K562 (cell line): Measurements from ENCODE around the gene UVRAG. TPM values are rescaled to one million over a fixed set of nuclear protein-coding genes. Genes with fewer than 3 reads are reported as not detected.

Source experiments
- ATAC-seq: fragments of 200-7000 bp; cut with Tn5 transposase; 3 replicates; pipeline ENCODE4 v1.9.1; 2020; ENCODE audit warnings: moderate library complexity
- BruUV-seq: library from RNA; stranded (reverse); fragments of 400-500 nt; replicated peaks from 2 replicates; lab custom pipeline; 2021; lab: Mats Ljungman, UMichigan
- CTCF ChIA-PET: fragments of 300-600 bp; formaldehyde crosslinking; extraction: SDS; loops from one replicate; lab custom pipeline; 2021; ENCODE audit warnings: low intra/inter-chr PET ratio; lab: Yijun Ruan, JAX
- POLR2A ChIA-PET: fragments of 300-600, 350-650 bp; sonication (Branson Sonifier 250); formaldehyde crosslinking; extraction: SDS; loops from one replicate; lab custom pipeline; 2021; ENCODE audit warnings: antibody characterized with exemption, inconsistent platforms; lab: Yijun Ruan, JAX
- DNase-seq, 4 experiments: peaks; one replicate each; pipeline versions ENCODE4 v3.0.0 to v3.0.0-alpha.2; 2011 to 2018; ENCODE audit warnings: low spot score in 3 of 4, mixed read lengths in 3 of 4; ENCODE audit errors: extremely low read depth in 1 of 4
- FAIRE-seq: peaks from 2 replicates; lab custom pipeline; 2011; peaks lifted over from hg19 to GRCh38; lab: Jason Lieb, UNC
- H2AFZ ChIP-seq: 2 replicates; pipeline ENCODE4 v1.6.0; 2011; ENCODE audit warnings: low read depth, low read length, control low read depth, inconsistent platforms
- H3K27ac ChIP-seq: fragments of 200-600 bp; 3 replicates; pipeline ENCODE4 v1.8.0; 2011; ENCODE audit warnings: low read depth, mild to moderate bottlenecking, control low read depth, inconsistent platforms, low read length, moderate library complexity, mixed read lengths; ENCODE audit errors: extremely low read depth
- H3K27me3 ChIP-seq, 2 experiments: fragments of 300-600 bp in 1 of 2; 2 replicates in 1 of 2; 3 replicates in 1 of 2; pipeline versions ENCODE4 v1.6.0 to v1.8.0; 2011; ENCODE audit warnings: inconsistent platforms in 2 of 2, low read length in 2 of 2, mild to moderate bottlenecking in 1 of 2, mixed read lengths in 1 of 2, moderate library complexity in 1 of 2; ENCODE audit not compliant: control insufficient read depth in 2 of 2, insufficient read depth in 2 of 2
- H3K36me3 ChIP-seq: fragments of 300-600 bp; 3 replicates; pipeline ENCODE4 v1.8.0; 2011; ENCODE audit warnings: mild to moderate bottlenecking, low read length, inconsistent platforms; ENCODE audit not compliant: control insufficient read depth, insufficient read depth
- H3K4me1 ChIP-seq, 2 experiments: fragments of 200-600 bp in 1 of 2; replicated peaks in 1 of 2; 2 replicates in 1 of 2; 3 replicates in 1 of 2; pipeline versions ENCODE4 v1.5.1 to v1.8.0; 2011; ENCODE audit warnings: inconsistent platforms in 2 of 2, low read length in 2 of 2, mild to moderate bottlenecking in 1 of 2, mixed read lengths in 1 of 2, moderate library complexity in 1 of 2; ENCODE audit not compliant: control insufficient read depth in 2 of 2, insufficient read depth in 2 of 2
- H3K4me2 ChIP-seq: 2 replicates; pipeline ENCODE4 v1.6.1; 2011; ENCODE audit warnings: low read length, control low read depth, inconsistent platforms, mixed read lengths; ENCODE audit not compliant: insufficient read depth
- H3K4me3 ChIP-seq: fragments of 200-600 bp; sonication (generic), shearing (Covaris generic); 2 replicates; pipeline ENCODE4 v1.5.1; 2016; ENCODE audit warnings: control low read depth, inconsistent platforms
- H3K79me2 ChIP-seq: fragments of 200-600 bp; 3 replicates; pipeline ENCODE4 v1.8.0; 2011; ENCODE audit warnings: low read length, inconsistent platforms; ENCODE audit not compliant: control insufficient read depth, insufficient read depth
- H3K9ac ChIP-seq, 2 experiments: 2 replicates each; pipeline versions ENCODE4 v1.6.0 to v1.6.1; 2011; ENCODE audit warnings: low read depth in 2 of 2, low read length in 2 of 2, control low read depth in 1 of 2, inconsistent platforms in 1 of 2, mild to moderate bottlenecking in 1 of 2, mixed read lengths in 1 of 2; ENCODE audit not compliant: insufficient read depth in 1 of 2
- H3K9me1 ChIP-seq: one replicate; pipeline ENCODE4 v1.6.0; 2011; ENCODE audit warnings: inconsistent platforms, mild to moderate bottlenecking, low read length, moderate library complexity; ENCODE audit not compliant: control insufficient read depth, insufficient read depth
- H3K9me3 ChIP-seq: replicated peaks from 2 replicates; pipeline ENCODE4 v1.5.1; 2011; ENCODE audit warnings: low read depth, low read length, inconsistent platforms; ENCODE audit not compliant: control insufficient read depth, insufficient read depth
- H4K20me1 ChIP-seq: replicated peaks from 2 replicates; pipeline ENCODE4 v1.6.1; 2011; ENCODE audit warnings: low read length, inconsistent platforms, mixed read lengths; ENCODE audit not compliant: control insufficient read depth, insufficient read depth
- BACH1 ChIP-seq: fragments of 200-800 bp; sonication (Bioruptor generic); IDR thresholded peaks from 2 replicates; pipeline ENCODE4 v1.6.1; 2016; ENCODE audit warnings: missing genetic modification characterization, missing compliant biosample characterization
- BRF1 ChIP-seq: IDR thresholded peaks from 3 replicates; pipeline ENCODE4 v1.6.1; 2011; ENCODE audit warnings: borderline replicate concordance, mild to moderate bottlenecking; ENCODE audit not compliant: insufficient read length; ENCODE audit errors: extremely low read depth
- CBFA2T2 ChIP-seq: fragments of 450-650 bp; conservative IDR thresholded peaks from 2 replicates; pipeline ENCODE4 v1.6.1; 2017; ENCODE audit warnings: mild to moderate bottlenecking
- KDM4B ChIP-seq, 2 experiments: fragments of 450-650 bp in 1 of 2; sonication (generic) in 1 of 2; IDR thresholded peaks; 2 replicates each; pipeline ENCODE4 v1.6.1; 2016 to 2017; ENCODE audit warnings: borderline replicate concordance in 2 of 2, antibody characterized with exemption in 1 of 2, low read depth in 1 of 2, mild to moderate bottlenecking in 1 of 2
- NFIC ChIP-seq: fragments of 450-650 bp; IDR thresholded peaks from 2 replicates; pipeline ENCODE4 v1.6.1; 2017; ENCODE audit warnings: mild to moderate bottlenecking, inconsistent platforms
- SMARCB1 ChIP-seq: IDR thresholded peaks from 2 replicates; pipeline ENCODE4 v1.6.1; 2011; ENCODE audit warnings: improper control_type of control experiment, low read depth; ENCODE audit not compliant: insufficient read length
- SRF ChIP-seq, 2 experiments: fragments of 250-450, 450-650 bp in 1 of 2; sonication (Bioruptor Pico) in 1 of 2; sonication (generic) in 1 of 2; formaldehyde crosslinking; IDR thresholded peaks; 2 replicates each; pipeline versions ENCODE4 v1.5.0 to v1.5.1; 2020 to 2022; ENCODE audit warnings: mild to moderate bottlenecking in 1 of 2, missing genetic modification reagents in 1 of 2
- ZC3H8 ChIP-seq: fragments of 450-650 bp; IDR thresholded peaks from 2 replicates; pipeline ENCODE4 v1.6.1; 2017
- ZFP36 ChIP-seq: fragments of 150-350 bp; IDR thresholded peaks from 2 replicates; pipeline ENCODE4 v1.6.1; 2018; ENCODE audit warnings: low read length, low read depth; ENCODE audit not compliant: partially characterized antibody
- ZNF174 ChIP-seq: fragments of 250-450 bp; sonication (Bioruptor Pico); IDR thresholded peaks from 2 replicates; pipeline ENCODE4 v1.4.0; 2020; ENCODE audit warnings: mild to moderate bottlenecking
- ZNF717 ChIP-seq: fragments of 250-450 bp; sonication (Bioruptor Pico); IDR thresholded peaks from 2 replicates; pipeline ENCODE4 v1.5.0; 2021
- WGBS: fragments of 100-300 bp; shearing (Covaris generic); methylation state at CpG from one replicate; pipeline ENCODE4 v1.1.6; 2016; ENCODE audit warnings: low coverage, mixed read lengths; ENCODE audit not compliant: insufficient coverage; ENCODE audit errors: missing lambda C conversion rate; 5-methylcytosine and 5-hydroxymethylcytosine counted together
- in situ Hi-C: fragments of 300-500 bp; cut with MboI; formaldehyde crosslinking; loops from 4 replicates; pipeline ENCODE4 v1.15.0; 2018; ENCODE audit warnings: inconsistent platforms, mixed read lengths
- intact Hi-C: fragments of 100-400 bp; cut with micrococcal nuclease; formaldehyde crosslinking; loops from 2 replicates; pipeline ENCODE4 v1.14.2; 2022
- polyA plus RNA-seq, 8 experiments: library from polyadenylated mRNA; depleted of rRNA in 4 of 8; stranded (reverse) in 5 of 8; unstranded in 3 of 8; fragments of >200 nt; fragmentation: Nextera tagmentation in 2 of 8; fragmentation: Illumina TruSeq in 1 of 8; extraction: Ambion mirVana in 2 of 8; extraction: Trizol in 1 of 8; gene quantifications; 2 replicates each; pipeline versions ENCODE4 v1.2.1 to v1.2.3, GENCODE V29; 2011 to 2014; ENCODE audit warnings: inconsistent platforms in 1 of 8, missing spikeins in 1 of 8
- total RNA-seq, 7 experiments: library from RNA; depleted of rRNA in 6 of 7; stranded (reverse); fragments of >200 nt in 6 of 7; fragmentation: Illumina TruSeq in 2 of 7; extraction: Trizol in 2 of 7; gene quantifications; 2 replicates each; pipeline versions ENCODE4 v1.2.1 to v1.2.3, GENCODE V29; 2011 to 2021; ENCODE audit warnings: low replicate concordance in 1 of 7
- TF ChIP-seq, protein P1 (sequence below): fragments of 200-800 bp; sonication (Bioruptor generic); IDR thresholded peaks from 2 replicates; pipeline ENCODE4 v1.6.1; 2017; ENCODE audit warnings: missing genetic modification characterization, missing compliant biosample characterization
- TF ChIP-seq, protein P2 (sequence below), 2 experiments: fragments of 250-450 bp in 1 of 2; fragments of 450-650 bp in 1 of 2; sonication (Bioruptor Pico) in 1 of 2; IDR thresholded peaks; 2 replicates each; pipeline versions ENCODE4 v1.6.1 to v1.8.0; 2016 to 2021; ENCODE audit warnings: mild to moderate bottlenecking in 2 of 2, moderate library complexity in 2 of 2, missing compliant biosample characterization in 1 of 2, missing genetic modification characterization in 1 of 2
- TF ChIP-seq, protein P3 (sequence below): sonication (generic); IDR thresholded peaks from 2 replicates; pipeline ENCODE4 v1.6.1; 2016
- TF ChIP-seq, protein P4 (sequence below): fragments of 250-450 bp; sonication (Bioruptor Pico); IDR thresholded peaks from 2 replicates; pipeline ENCODE4 v1.5.0; 2021; ENCODE audit warnings: mild to moderate bottlenecking, moderate library complexity

UVRAG gene
- total and polyA plus RNA-seq, 9 of the 15 experiments (the other 6 are each of a cell fraction or from before 2014, with no cell fraction given) = 3.1 to 17.8 (median 12.4) TPM

DNA sequence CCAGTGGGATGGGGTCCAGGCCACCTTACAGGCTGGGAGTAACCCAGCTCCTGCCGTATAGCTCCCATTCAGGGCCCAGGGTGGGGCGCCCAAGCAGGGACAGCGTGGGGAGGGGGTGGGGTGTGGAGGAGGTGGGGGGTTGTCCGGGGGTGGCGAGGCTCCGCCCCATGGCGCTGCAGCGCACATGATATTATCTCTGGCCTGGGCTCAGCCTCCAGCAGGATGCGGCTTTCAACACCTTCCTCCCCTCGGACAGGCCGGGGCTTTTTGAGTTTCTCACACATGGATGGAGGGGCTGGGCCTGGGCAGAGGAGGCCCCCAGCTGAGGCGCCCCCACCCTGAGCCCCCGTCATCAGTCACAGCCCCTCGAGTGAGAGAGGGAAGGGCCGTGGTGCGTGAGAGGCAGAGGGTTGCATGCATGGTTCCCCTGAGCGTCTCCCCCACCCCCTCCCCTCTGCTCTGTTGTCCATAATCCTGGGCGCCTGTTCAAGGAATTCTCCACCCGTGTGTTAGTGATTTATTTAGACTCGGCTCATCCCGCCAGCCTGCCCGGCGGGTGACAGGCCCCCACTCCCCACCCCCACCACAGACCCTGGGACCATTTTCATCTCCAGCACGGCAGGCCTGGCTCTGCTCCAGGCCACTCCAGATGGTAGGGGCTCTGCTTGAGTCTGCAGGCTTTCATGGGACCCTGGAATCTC is 346.4 kb downstream of the UVRAG start:
- ATAC-seq = peak; percentile 85
- CTCF ChIA-PET = no interaction called here
- TF ChIP-seq ZC3H8 = no peak
- TF ChIP-seq SRF (CRISPR knock-in tag; IDR thresholded peaks at IDR 0.05) = no peak
- TF ChIP-seq, protein P1, sequence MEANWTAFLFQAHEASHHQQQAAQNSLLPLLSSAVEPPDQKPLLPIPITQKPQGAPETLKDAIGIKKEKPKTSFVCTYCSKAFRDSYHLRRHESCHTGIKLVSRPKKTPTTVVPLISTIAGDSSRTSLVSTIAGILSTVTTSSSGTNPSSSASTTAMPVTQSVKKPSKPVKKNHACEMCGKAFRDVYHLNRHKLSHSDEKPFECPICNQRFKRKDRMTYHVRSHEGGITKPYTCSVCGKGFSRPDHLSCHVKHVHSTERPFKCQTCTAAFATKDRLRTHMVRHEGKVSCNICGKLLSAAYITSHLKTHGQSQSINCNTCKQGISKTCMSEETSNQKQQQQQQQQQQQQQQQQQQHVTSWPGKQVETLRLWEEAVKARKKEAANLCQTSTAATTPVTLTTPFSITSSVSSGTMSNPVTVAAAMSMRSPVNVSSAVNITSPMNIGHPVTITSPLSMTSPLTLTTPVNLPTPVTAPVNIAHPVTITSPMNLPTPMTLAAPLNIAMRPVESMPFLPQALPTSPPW (CRISPR knock-in tag) = peak; percentile 82
- TF ChIP-seq BACH1 (tag) = no peak
- TF ChIP-seq, protein P2, sequence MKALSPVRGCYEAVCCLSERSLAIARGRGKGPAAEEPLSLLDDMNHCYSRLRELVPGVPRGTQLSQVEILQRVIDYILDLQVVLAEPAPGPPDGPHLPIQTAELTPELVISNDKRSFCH (CRISPR knock-in tag; IDR thresholded peaks at IDR 0.05) = no peak
- TF ChIP-seq, protein P2 (tag; IDR thresholded peaks at IDR 0.05) = no peak
- no peak for TF ChIP-seq SMARCB1
- no peak for TF ChIP-seq BRF1
- no peak for TF ChIP-seq ZNF717
- no peak for TF ChIP-seq ZFP36
- TF ChIP-seq, protein P3, sequence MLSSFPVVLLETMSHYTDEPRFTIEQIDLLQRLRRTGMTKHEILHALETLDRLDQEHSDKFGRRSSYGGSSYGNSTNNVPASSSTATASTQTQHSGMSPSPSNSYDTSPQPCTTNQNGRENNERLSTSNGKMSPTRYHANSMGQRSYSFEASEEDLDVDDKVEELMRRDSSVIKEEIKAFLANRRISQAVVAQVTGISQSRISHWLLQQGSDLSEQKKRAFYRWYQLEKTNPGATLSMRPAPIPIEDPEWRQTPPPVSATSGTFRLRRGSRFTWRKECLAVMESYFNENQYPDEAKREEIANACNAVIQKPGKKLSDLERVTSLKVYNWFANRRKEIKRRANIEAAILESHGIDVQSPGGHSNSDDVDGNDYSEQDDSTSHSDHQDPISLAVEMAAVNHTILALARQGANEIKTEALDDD = no peak
- no peak for TF ChIP-seq CBFA2T2
- no peak for TF ChIP-seq ZNF174 (CRISPR knock-in tag)
- TF ChIP-seq, protein P4, sequence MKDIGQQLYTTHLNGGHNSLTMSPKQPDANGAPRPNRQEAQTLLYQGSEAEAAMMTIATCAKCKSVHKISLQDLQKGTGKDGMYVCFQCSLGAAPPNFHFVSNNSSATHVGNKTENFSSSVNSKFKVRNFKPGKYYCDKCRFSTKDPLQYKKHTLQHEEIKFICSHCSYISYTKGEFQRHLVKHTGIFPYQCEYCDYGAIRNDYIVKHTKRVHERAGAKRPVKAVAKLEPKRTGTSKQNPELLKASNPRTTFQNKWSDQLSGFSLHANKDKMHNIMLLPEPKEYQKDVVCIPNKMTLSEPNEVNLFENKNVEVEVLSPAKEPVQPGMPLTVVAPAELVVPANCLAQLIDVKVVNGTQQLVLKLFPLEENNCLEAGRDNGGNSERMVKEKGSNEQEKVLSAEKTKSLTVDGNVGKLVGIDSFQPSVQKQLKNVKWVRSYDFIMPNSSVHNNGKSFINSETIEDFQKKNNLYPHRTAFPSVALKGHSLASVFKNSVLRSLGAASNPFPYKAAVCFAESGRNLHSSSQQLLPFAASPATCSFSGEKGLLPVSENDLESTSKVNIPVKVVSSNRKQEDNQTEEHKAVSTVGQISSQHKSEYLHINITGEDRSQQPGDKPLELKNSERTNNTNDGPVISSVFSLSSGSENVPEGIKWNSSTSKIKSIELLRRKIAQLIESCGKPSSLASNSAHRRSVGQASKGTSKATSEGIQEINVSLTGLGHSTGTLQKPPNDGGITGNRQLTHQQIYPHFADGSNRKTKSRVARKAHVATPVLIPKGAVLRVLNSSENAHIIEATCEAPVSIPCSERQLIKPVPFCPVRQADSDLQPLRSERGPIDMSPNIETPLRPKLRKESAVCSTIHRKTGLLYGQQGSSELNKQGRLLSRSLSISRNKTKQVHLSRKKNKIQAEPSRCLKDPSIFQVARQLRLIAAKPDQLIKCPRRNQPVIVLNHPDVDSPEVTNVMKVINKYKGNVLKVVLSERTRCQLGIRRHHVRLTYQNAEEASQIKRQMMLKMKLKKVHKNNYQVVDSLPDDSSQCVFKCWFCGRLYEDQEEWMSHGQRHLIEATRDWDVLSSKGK = no peak
- TF ChIP-seq KDM4B (IDR thresholded peaks at IDR 0.05; ENCODE audit: borderline replicate concordance in 2 of 2, low read depth in 1 of 2) = no peak
- TF ChIP-seq NFIC = 0 out of 2 replicates have a peak, but pooled peaks have one; percentile 40

More for the DNA sequence above, 346.4 kb downstream of the UVRAG start:
- WGBS = 5% methylated on average over 14 of the region's 24 CpGs
- Histone ChIP-seq H2AFZ (peak overlapping the region; percentile 61), H3K4me1 (peaks cover 17 to 45% of the 10 kb centered on the region in 2 experiments; a peak in 4 of 5 replicates), H3K9me1 (no peaks in the 10 kb centered on the region), H3K4me3 (no peak overlapping the region), H3K9ac (peak overlapping the region in 1 of 2 experiments; percentile 19; a peak in 1 of 4 replicates), H4K20me1 (peaks cover 7% of the 10 kb centered on the region), H3K36me3 (no peaks in the 10 kb centered on the region), H3K27ac (no peak overlapping the region), H3K27me3 (peaks cover 7 to 47% of the 10 kb centered on the region in 2 experiments), H3K4me2 (no peak overlapping the region; the same call in none of the 2 replicates), H3K79me2 (no peaks in the 10 kb centered on the region), H3K9me3 (no peaks in the 10 kb centered on the region)
- in situ Hi-C loops (no loop called here), intact Hi-C loops (no loop called here)
- FAIRE-seq = peak; percentile 26
- BruUV-seq = no TSS peak
- POLR2A ChIA-PET = no interaction called here
- peak; percentile 69 to 92 (median 88) for DNase-seq
